Natural killer cell (primary cell): ENCODE data around the gene FZD7. TPM values are rescaled to one million over a fixed set of nuclear protein-coding genes. Genes with fewer than 3 reads are reported as not detected.

ENCODE experiments used
- ATAC-seq, 3 donors: fragments of 150-1000 bp in 2 of 3; fragments of 200-7000 bp in 1 of 3; cut with Tn5 transposase; 1 replicate in 1 of 3; 2 replicates in 2 of 3; pipeline ENCODE4 v1.10.0; 2021; ENCODE audit warnings: mild to moderate bottlenecking in 2 of 3, moderate library complexity in 2 of 3
- DNase-seq, 2 donors: peaks; one replicate each; pipeline versions ENCODE4 v3.0.0 to v3.0.0-alpha.2; 2013 to 2021; ENCODE audit warnings: mixed read lengths in 1 of 2
- H3K27ac ChIP-seq: one replicate; pipeline ENCODE4 v1.5.1; 2013; ENCODE audit warnings: mild to moderate bottlenecking, low read length
- H3K27me3 ChIP-seq: one replicate; pipeline ENCODE4 v1.6.1; 2013; ENCODE audit warnings: low read length; ENCODE audit not compliant: control insufficient read depth, insufficient read depth
- H3K36me3 ChIP-seq: one replicate; pipeline ENCODE4 v1.6.1; 2013; ENCODE audit warnings: low read length; ENCODE audit not compliant: control insufficient read depth, insufficient read depth
- H3K4me1 ChIP-seq: one replicate; pipeline ENCODE4 v1.6.1; 2013; ENCODE audit warnings: low read length; ENCODE audit not compliant: control insufficient read depth, insufficient read depth
- H3K4me3 ChIP-seq: one replicate; pipeline ENCODE4 v1.5.1; 2013; ENCODE audit warnings: low read length
- H3K9me3 ChIP-seq: one replicate; pipeline ENCODE4 v1.6.1; 2013; ENCODE audit warnings: low read length; ENCODE audit not compliant: control insufficient read depth, insufficient read depth
- H3K27ac Mint-ChIP-seq, 2 donors: one replicate each; pipeline ENCODE4 v1.8.0; 2022; ENCODE audit warnings: mild to moderate bottlenecking in 2 of 2, mixed read lengths in 2 of 2, moderate library complexity in 1 of 2
- H3K27me3 Mint-ChIP-seq, 2 donors: one replicate each; pipeline ENCODE4 v1.8.0; 2022; ENCODE audit warnings: low read depth in 2 of 2, mixed read lengths in 2 of 2
- H3K36me3 Mint-ChIP-seq: one replicate; pipeline ENCODE4 v1.8.0; 2022; ENCODE audit warnings: mixed read lengths
- H3K4me1 Mint-ChIP-seq, 2 donors: one replicate each; pipeline ENCODE4 v1.8.0; 2022; ENCODE audit warnings: mixed read lengths in 2 of 2
- H3K4me3 Mint-ChIP-seq: one replicate; pipeline ENCODE4 v1.8.0; 2022; ENCODE audit warnings: mild to moderate bottlenecking, moderate library complexity, mixed read lengths
- H3K9me3 Mint-ChIP-seq, 2 donors: one replicate each; pipeline ENCODE4 v1.8.0; 2022; ENCODE audit warnings: mixed read lengths in 2 of 2
- WGBS: methylation state at CpG from one replicate; pipeline ENCODE4 v1.1.7; 2013; ENCODE audit warnings: missing lambda C conversion rate; ENCODE audit not compliant: insufficient coverage; 5-methylcytosine and 5-hydroxymethylcytosine counted together
- intact Hi-C: fragments of 100-400 bp; cut with micrococcal nuclease; formaldehyde crosslinking; loops from one replicate; pipeline ENCODE4 v1.14.2; 2022
- total RNA-seq, 4 donors: library from RNA; stranded (reverse); fragments of 120-200 nt in 1 of 4; gene quantifications; one replicate each; pipeline versions ENCODE4 v1.2.3 to v1.2.4, GENCODE V29; 2013 to 2022
- TF ChIP-seq, protein P1 (sequence below): fragments of 200-600 bp; IDR thresholded peaks from one replicate; pipeline ENCODE4 v1.8.0; 2022; ENCODE audit warnings: antibody characterized with exemption

The FZD7 gene
- total RNA-seq, 3 donors from 2014 or later (not counting 1 experiment from before 2014, with no cell fraction given), result 0.27 to 1.6 TPM; not detected in 1

DNA sequence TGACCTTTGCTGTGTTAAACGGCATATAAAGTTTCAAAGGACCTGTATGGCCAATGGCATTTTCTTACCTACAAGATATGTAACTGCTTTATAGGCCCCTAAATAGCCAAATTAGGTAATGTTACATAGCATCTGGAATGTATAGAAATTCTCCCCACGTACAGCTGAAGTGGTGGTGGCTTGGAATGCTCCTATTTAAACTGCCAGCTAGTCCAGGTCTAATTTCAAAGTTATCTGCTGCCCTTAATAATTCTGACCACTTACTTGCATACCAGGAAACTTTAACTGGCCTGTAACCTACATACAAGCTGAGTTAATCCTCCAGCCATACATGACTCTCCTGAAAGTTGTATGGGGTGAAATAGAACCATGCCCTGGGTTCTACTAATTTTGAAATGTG lies 40.7 kb downstream of the FZD7 start:
- no peaks in the 10 kb centered on the region for H3K27me3 ChIP-seq
- Mint-ChIP-seq H3K27me3 (peaks cover 9 to 10% of the 10 kb centered on the region in 2 donors), H3K4me1 (no peaks in the 10 kb centered on the region), H3K27ac (no peak overlapping the region), H3K9me3 (no peaks in the 10 kb centered on the region), H3K4me3 (no peak overlapping the region), H3K36me3 (no peaks in the 10 kb centered on the region)
- no peak overlapping the region for H3K27ac ChIP-seq
- intact Hi-C loops, result no loop called here
- DNase-seq (no peak), ATAC-seq (no peak)
- no peak overlapping the region for H3K4me3 ChIP-seq
- 100% methylated on average over 1 of the region's 2 CpGs for WGBS
- no peaks in the 10 kb centered on the region for H3K36me3 ChIP-seq
- H3K4me1 ChIP-seq, result no peaks in the 10 kb centered on the region
- TF ChIP-seq, protein P1, sequence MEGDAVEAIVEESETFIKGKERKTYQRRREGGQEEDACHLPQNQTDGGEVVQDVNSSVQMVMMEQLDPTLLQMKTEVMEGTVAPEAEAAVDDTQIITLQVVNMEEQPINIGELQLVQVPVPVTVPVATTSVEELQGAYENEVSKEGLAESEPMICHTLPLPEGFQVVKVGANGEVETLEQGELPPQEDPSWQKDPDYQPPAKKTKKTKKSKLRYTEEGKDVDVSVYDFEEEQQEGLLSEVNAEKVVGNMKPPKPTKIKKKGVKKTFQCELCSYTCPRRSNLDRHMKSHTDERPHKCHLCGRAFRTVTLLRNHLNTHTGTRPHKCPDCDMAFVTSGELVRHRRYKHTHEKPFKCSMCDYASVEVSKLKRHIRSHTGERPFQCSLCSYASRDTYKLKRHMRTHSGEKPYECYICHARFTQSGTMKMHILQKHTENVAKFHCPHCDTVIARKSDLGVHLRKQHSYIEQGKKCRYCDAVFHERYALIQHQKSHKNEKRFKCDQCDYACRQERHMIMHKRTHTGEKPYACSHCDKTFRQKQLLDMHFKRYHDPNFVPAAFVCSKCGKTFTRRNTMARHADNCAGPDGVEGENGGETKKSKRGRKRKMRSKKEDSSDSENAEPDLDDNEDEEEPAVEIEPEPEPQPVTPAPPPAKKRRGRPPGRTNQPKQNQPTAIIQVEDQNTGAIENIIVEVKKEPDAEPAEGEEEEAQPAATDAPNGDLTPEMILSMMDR, result no peak
- H3K9me3 ChIP-seq, result no peaks in the 10 kb centered on the region

DNA sequence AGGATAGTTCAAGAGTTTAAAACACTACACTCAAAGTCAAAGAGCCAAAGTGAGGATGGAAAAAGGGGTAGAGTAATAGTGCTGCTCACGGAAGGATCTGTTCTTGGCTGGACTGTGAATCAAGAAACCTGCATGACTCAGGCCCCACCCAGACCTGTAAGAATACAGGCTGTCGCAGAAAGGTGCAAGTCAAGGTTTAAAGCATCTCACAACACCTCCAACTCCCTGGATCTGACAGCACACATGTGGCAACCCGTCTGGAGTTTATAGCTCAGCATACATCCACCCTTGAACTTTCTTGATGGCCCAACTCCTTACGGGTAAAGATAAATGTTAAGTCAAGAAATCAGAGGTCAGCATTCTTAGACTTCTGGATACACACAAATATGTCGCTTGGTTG lies 45.7 kb downstream of the FZD7 start:
- TF ChIP-seq, protein P1, result no peak
- DNase-seq (no peak), ATAC-seq (no peak)
- intact Hi-C loops, result no loop called here
- no peak overlapping the region for H3K4me3 Mint-ChIP-seq
- H3K27me3 Mint-ChIP-seq, result peaks cover 6 to 7% of the 10 kb centered on the region in 2 donors
- no peaks in the 10 kb centered on the region for H3K4me1 ChIP-seq
- H3K4me3 ChIP-seq, result no peak overlapping the region
- H3K27ac ChIP-seq, result no peak overlapping the region
- H3K36me3 ChIP-seq, result no peaks in the 10 kb centered on the region
- H3K9me3 ChIP-seq, result no peaks in the 10 kb centered on the region
- H3K27ac Mint-ChIP-seq, result no peak overlapping the region
- no peaks in the 10 kb centered on the region for H3K9me3 Mint-ChIP-seq
- WGBS, result 94% methylated on average over 3 of the region's 5 CpGs
- H3K36me3 Mint-ChIP-seq, result no peaks in the 10 kb centered on the region
- no peaks in the 10 kb centered on the region for H3K27me3 ChIP-seq
- no peaks in the 10 kb centered on the region for H3K4me1 Mint-ChIP-seq

- ATAC-seq, result no peak
- no peak overlapping the region for H3K27ac Mint-ChIP-seq
- TF ChIP-seq, protein P1, result no peak
These were observed 50.6 kb downstream of the FZD7 start for GRCh38 chr2:202084265-202084664.

More at GRCh38 chr2:202084265-202084664, 50.6 kb downstream of the FZD7 start:
- 90% methylated on average over 6 of the region's 6 CpGs for WGBS
- no peaks in the 10 kb centered on the region for H3K4me1 Mint-ChIP-seq
- DNase-seq, result no peak
- no peaks in the 10 kb centered on the region for H3K36me3 Mint-ChIP-seq
- no peak overlapping the region for H3K4me3 ChIP-seq
- no peak overlapping the region for H3K27ac ChIP-seq
- no peaks in the 10 kb centered on the region for H3K9me3 ChIP-seq
- no peaks in the 10 kb centered on the region for H3K27me3 ChIP-seq
- intact Hi-C loops, result no loop called here
- no peaks in the 10 kb centered on the region for H3K9me3 Mint-ChIP-seq
- H3K4me3 Mint-ChIP-seq, result no peak overlapping the region
- H3K27me3 Mint-ChIP-seq, result peaks cover 0 to 16% of the 10 kb centered on the region in 2 donors
- H3K4me1 ChIP-seq, result no peaks in the 10 kb centered on the region
- H3K36me3 ChIP-seq, result no peaks in the 10 kb centered on the region

Other genes starting within 250 kb of the FZD7 start
- gene CDK15, start 227.3 kb upstream of the FZD7 start, total RNA-seq, result 1 to 10 TPM in 1 of 3 donors, under 1 TPM in 1, not detected in 1; 0.72 to 2.5 TPM
- not detected for gene KIAA2012, start 39.4 kb downstream of the FZD7 start, total RNA-seq
- 10 to 100 TPM; 70.1 to 84.1 (median 70.7) TPM for gene SUMO1, start 204.7 kb downstream of the FZD7 start, total RNA-seq
- 100 to 1,000 TPM; 122 to 155 (median 124) TPM for gene NOP58, start 231.9 kb downstream of the FZD7 start, total RNA-seq